HepG2 (cell line): ENCODE results near the gene PRKCZ. TPM values are rescaled to one million over a fixed set of nuclear protein-coding genes. Genes with fewer than 3 reads are reported as not detected.

ENCODE experiments used
- ATAC-seq: fragments of 200-7000 bp; cut with Tn5 transposase; 3 replicates; pipeline ENCODE4 v1.9.1; 2020; ENCODE audit warnings: mild to moderate bottlenecking, moderate library complexity
- BruUV-seq: library from RNA; stranded (reverse); fragments of 400-500 nt; replicated peaks from 2 replicates; lab custom pipeline; 2021; lab: Mats Ljungman, UMichigan
- CTCF ChIA-PET: fragments of 300-600 bp; formaldehyde crosslinking; extraction: SDS; loops from one replicate; lab custom pipeline; 2021; ENCODE audit warnings: low total read pairs, inconsistent platforms, low intra/inter-chr PET ratio; lab: Yijun Ruan, JAX
- POLR2A ChIA-PET: fragments of 350-600 bp; sonication (Branson Sonifier 250); formaldehyde crosslinking; loops from one replicate; lab custom pipeline; 2020; ENCODE audit warnings: antibody characterized with exemption, inconsistent platforms; lab: Yijun Ruan, JAX
- DNase-seq: peaks from one replicate; pipeline ENCODE4 v3.0.0-alpha.2; 2015; ENCODE audit warnings: low spot score
- FAIRE-seq: peaks from 3 replicates; lab custom pipeline; 2011; peaks lifted over from hg19 to GRCh38; lab: Jason Lieb, UNC
- H2AFZ ChIP-seq: one replicate; pipeline ENCODE4 v1.6.1; 2011; ENCODE audit warnings: low read length, inconsistent platforms
- H3K27ac ChIP-seq: fragments of 300-600 bp; 3 replicates; pipeline ENCODE4 v1.8.0; 2011; ENCODE audit warnings: mixed run types, mild to moderate bottlenecking, mixed read lengths, low read length, inconsistent platforms; ENCODE audit not compliant: insufficient read depth; ENCODE audit errors: extremely low read length
- H3K27me3 ChIP-seq, 2 experiments: fragments of 200-600 bp in 1 of 2; 2 replicates in 1 of 2; 3 replicates in 1 of 2; pipeline versions ENCODE4 v1.6.0 to v1.8.0; 2011; ENCODE audit warnings: low read length in 2 of 2, mild to moderate bottlenecking in 2 of 2, moderate library complexity in 2 of 2, inconsistent platforms in 1 of 2; ENCODE audit not compliant: insufficient read depth in 2 of 2, control insufficient read depth in 1 of 2
- H3K36me3 ChIP-seq, 2 experiments: fragments of 200-600 bp in 1 of 2; replicated peaks in 1 of 2; 2 replicates in 1 of 2; 3 replicates in 1 of 2; pipeline versions ENCODE4 v1.5.1 to v1.8.0; 2011; ENCODE audit warnings: low read length in 2 of 2, inconsistent platforms in 1 of 2; ENCODE audit not compliant: insufficient read depth in 2 of 2, control insufficient read depth in 1 of 2
- H3K4me1 ChIP-seq: 2 replicates; pipeline ENCODE4 v1.5.1; 2012; ENCODE audit warnings: low read length, inconsistent platforms; ENCODE audit not compliant: insufficient read depth
- H3K4me2 ChIP-seq: 2 replicates; pipeline ENCODE4 v1.6.0; 2011; ENCODE audit warnings: low read depth, low read length, inconsistent platforms
- H3K4me3 ChIP-seq, 3 experiments: fragments of 200-600 bp in 1 of 3; sonication (generic), shearing (Covaris generic) in 1 of 3; replicated peaks in 1 of 3; 2 replicates each; pipeline ENCODE4 v1.5.1; 2011 to 2016; ENCODE audit warnings: low read length in 3 of 3, inconsistent platforms in 2 of 3, low read depth in 2 of 3, mild to moderate bottlenecking in 2 of 3, control low read depth in 1 of 3, mixed read lengths in 1 of 3; ENCODE audit not compliant: insufficient read depth in 1 of 3
- H3K79me2 ChIP-seq: one replicate; pipeline ENCODE4 v1.6.1; 2011; ENCODE audit warnings: low read length, inconsistent platforms; ENCODE audit not compliant: insufficient read depth
- H3K9ac ChIP-seq: 2 replicates; pipeline ENCODE4 v1.6.0; 2011; ENCODE audit warnings: mild to moderate bottlenecking, low read depth, low read length, inconsistent platforms; ENCODE audit not compliant: insufficient read depth
- H3K9me3 ChIP-seq: 2 replicates; pipeline ENCODE4 v1.5.1; 2012; ENCODE audit warnings: mild to moderate bottlenecking, low read length
- H4K20me1 ChIP-seq: 2 replicates; pipeline ENCODE4 v1.6.0; 2011; ENCODE audit warnings: inconsistent platforms, mild to moderate bottlenecking, low read length, moderate library complexity; ENCODE audit not compliant: insufficient read depth
- AGO2 ChIP-seq: fragments of 200-400 bp; formaldehyde crosslinking; optimal IDR thresholded peaks from 2 replicates; pipeline ENCODE3; 2017; ENCODE audit warnings: mild to moderate bottlenecking, low read depth, low read length, moderate library complexity
- ARHGAP35 ChIP-seq: sonication (generic); formaldehyde crosslinking; IDR thresholded peaks from 2 replicates; pipeline ENCODE4 v1.9.0; 2022; ENCODE audit warnings: mild to moderate bottlenecking, inconsistent platforms, moderate library complexity, missing genetic modification reagents, borderline replicate concordance
- ATF7-NPFF ChIP-seq: sonication (generic); formaldehyde crosslinking; IDR thresholded peaks from 2 replicates; pipeline ENCODE4 v1.8.1; 2023; ENCODE audit warnings: mild to moderate bottlenecking, low read depth, missing genetic modification reagents, moderate library complexity
- CC2D1A ChIP-seq: sonication (generic); formaldehyde crosslinking; IDR thresholded peaks from 2 replicates; pipeline ENCODE4 v1.8.1; 2023; ENCODE audit warnings: mild to moderate bottlenecking, missing genetic modification reagents
- HES4 ChIP-seq: sonication (generic); formaldehyde crosslinking; IDR thresholded peaks from 2 replicates; pipeline ENCODE4 v1.9.0; 2021; ENCODE audit warnings: mild to moderate bottlenecking, missing genetic modification reagents, borderline replicate concordance
- IRF2 ChIP-seq: IDR thresholded peaks from 2 replicates; pipeline ENCODE4 v1.6.1; 2018; ENCODE audit warnings: missing genetic modification reagents, missing compliant biosample characterization
- MYNN ChIP-seq: sonication (generic); formaldehyde crosslinking; IDR thresholded peaks from 2 replicates; pipeline ENCODE4 v1.4.0; 2020; ENCODE audit warnings: mild to moderate bottlenecking, low read depth, missing genetic modification reagents
- SAP130 ChIP-seq: IDR thresholded peaks from 2 replicates; pipeline ENCODE4 v1.6.1; 2016; ENCODE audit warnings: low read depth
- SMC3 ChIP-seq: IDR thresholded peaks from 2 replicates; pipeline ENCODE4 v1.6.1; 2011; ENCODE audit warnings: low read length, improper control_type of control experiment
- ZFYVE20 ChIP-seq: sonication (generic); formaldehyde crosslinking; IDR thresholded peaks from 2 replicates; pipeline ENCODE4 v1.8.0; 2023; ENCODE audit warnings: low read depth, mild to moderate bottlenecking, moderate library complexity, missing genetic modification reagents, borderline replicate concordance
- ZMYM4 ChIP-seq: sonication (generic); formaldehyde crosslinking; IDR thresholded peaks from 2 replicates; pipeline ENCODE4 v1.8.1; 2023; ENCODE audit warnings: mild to moderate bottlenecking, missing genetic modification reagents
- ZNF317 ChIP-seq: sonication (generic); formaldehyde crosslinking; IDR thresholded peaks from 2 replicates; pipeline ENCODE4 v1.5.0; 2020; ENCODE audit warnings: mild to moderate bottlenecking, missing genetic modification reagents
- WGBS: methylation state at CpG from one replicate; pipeline ENCODE4 v1.1.6; 2017; ENCODE audit warnings: low lambda C conversion rate; 5-methylcytosine and 5-hydroxymethylcytosine counted together
- in situ Hi-C: cut with HindIII; loops from 2 replicates; pipeline ENCODE4 v1.10.0; 2017; ENCODE audit warnings: low pct_unique_long_range_greater_than_20kb; ENCODE audit not compliant: extremely low pct_ligation_motif_present
- intact Hi-C: fragments of 100-400 bp; cut with micrococcal nuclease; formaldehyde crosslinking; loops from one replicate; pipeline ENCODE4 v1.10.0; 2022; ENCODE audit not compliant: unreplicated experiment
- polyA plus RNA-seq, 8 experiments: library from polyadenylated mRNA; depleted of rRNA in 3 of 8; stranded (reverse) in 7 of 8; unstranded in 1 of 8; fragments of >200 nt; fragmentation: Illumina TruSeq in 4 of 8; extraction: Trizol in 4 of 8; gene quantifications; 2 replicates each; pipeline versions ENCODE4 v1.2.1 to v1.2.3, GENCODE V29; 2011 to 2016; ENCODE audit warnings: low read depth in 4 of 8, missing spikeins in 1 of 8, mixed read lengths in 1 of 8; ENCODE audit not compliant: insufficient read depth in 1 of 8
- total RNA-seq, 5 experiments: library from RNA; depleted of rRNA; stranded (reverse); fragments of >200 nt; fragmentation: Illumina TruSeq; extraction: Trizol; gene quantifications; 2 replicates each; pipeline ENCODE4 v1.2.3, GENCODE V29; 2016; ENCODE audit warnings: low read depth in 1 of 5
- TF ChIP-seq, protein P1 (sequence below): sonication (generic); IDR thresholded peaks from 2 replicates; pipeline ENCODE4 v1.6.1; 2016; ENCODE audit warnings: low read depth, borderline replicate concordance
- TF ChIP-seq, protein P2 (sequence below): sonication (generic); formaldehyde crosslinking; IDR thresholded peaks from 2 replicates; pipeline ENCODE4 v1.5.0; 2020; ENCODE audit warnings: missing genetic modification reagents, mild to moderate bottlenecking, borderline replicate concordance
- TF ChIP-seq, protein P3 (sequence below): sonication (generic); formaldehyde crosslinking; IDR thresholded peaks from 2 replicates; pipeline ENCODE4 v1.4.0; 2020; ENCODE audit warnings: missing genetic modification reagents, borderline replicate concordance

Gene PRKCZ
- total and polyA plus RNA-seq, 2 of the 13 experiments (the other 11 are each of a cell fraction or from before 2014, with no cell fraction given), result 34.7 to 85.2 TPM

DNA sequence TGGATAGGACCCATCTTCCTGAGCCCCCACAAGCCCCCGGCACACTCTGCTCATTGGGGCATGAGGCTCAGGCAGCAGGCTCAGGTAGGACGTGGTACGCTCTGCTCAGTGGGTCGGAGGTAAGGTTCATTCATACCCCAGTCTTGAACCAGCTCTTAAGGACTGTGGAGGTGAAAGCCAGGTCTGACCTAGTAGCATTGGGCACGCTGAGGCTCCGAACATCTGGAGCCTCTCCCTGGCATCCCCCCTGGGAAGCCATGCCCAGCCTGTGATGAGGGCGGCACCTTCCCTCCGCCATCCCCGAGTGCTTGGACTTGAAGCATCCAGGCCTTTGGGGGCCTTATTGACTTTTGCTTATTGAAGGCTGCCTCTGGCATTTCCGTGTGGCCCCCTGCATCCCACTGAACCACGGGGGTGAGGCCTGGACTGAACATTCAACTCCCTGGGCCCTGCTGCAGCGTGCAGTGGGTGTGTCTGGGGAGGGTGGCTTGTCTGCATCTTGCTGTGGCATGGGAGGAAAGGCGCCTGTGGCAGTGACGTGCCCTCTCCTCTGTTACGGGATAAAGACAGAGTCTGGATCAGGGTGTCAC, 94.4 kb downstream of the PRKCZ start:
- FAIRE-seq, result no peak
- CTCF ChIA-PET, result no interaction called here
- in situ Hi-C loops, result no loop called here

DNA sequence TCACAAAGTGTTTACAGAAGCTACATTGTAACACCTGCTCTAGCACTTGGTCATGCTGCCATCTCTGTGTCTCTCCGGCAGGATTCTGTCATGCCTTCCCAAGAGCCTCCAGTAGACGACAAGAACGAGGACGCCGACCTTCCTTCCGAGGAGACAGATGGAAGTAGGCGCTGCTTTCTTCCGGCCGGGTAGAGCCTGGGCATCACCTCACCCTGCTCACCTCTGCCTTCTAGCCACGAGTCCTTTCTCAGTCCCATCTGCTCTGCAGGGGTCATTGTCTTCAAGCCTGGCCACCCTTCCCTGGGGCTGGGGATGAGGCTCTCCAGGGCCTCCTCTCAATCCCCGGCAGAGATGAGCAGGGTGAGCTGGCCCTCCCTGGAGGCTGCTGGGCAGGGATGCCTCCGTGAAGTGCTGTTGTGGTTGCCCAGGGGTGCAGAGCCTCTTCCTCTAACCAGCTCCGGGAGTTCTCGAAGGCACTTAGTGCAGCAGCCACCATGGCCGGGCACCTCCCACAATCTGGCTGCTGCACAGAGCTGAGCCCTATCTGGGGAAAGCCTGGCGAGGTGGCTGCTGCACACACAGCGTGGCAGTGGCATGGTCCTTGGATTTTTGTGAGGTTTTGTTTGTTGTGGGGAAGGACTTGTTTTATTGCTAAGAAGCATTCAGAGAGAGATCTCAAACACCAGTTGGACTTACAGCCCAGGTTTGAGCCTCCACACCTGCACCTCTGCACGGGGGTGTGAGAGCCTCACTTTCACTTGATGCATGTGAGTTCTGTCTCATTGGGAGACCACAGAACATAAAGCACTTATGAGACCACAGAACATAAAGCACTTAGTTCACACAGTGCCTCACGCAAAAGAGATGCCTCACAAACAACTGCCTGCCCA, 96.0 kb downstream of the PRKCZ start:
- Histone ChIP-seq H3K4me1 (no peaks in the 10 kb centered on the region), H3K27me3 (no peaks in the 10 kb centered on the region), H3K79me2 (no peaks in the 10 kb centered on the region), H3K27ac (no peak overlapping the region), H3K9me3 (no peaks in the 10 kb centered on the region), H3K4me2 (no peak overlapping the region), H3K9ac (no peak overlapping the region), H4K20me1 (no peaks in the 10 kb centered on the region), H3K36me3 (peaks cover 21 to 55% of the 10 kb centered on the region in 2 experiments), H3K4me3 (no peak overlapping the region), H2AFZ (no peak overlapping the region)
- intact Hi-C loops (no loop called here), in situ Hi-C loops (no loop called here)
- ATAC-seq (no peak), DNase-seq (no peak), FAIRE-seq (no peak)
- no TSS peak for BruUV-seq
- CTCF ChIA-PET, result no interaction called here
- WGBS, result 99% methylated on average over 15 of the region's 19 CpGs
- POLR2A ChIA-PET, result no interaction called here
- TF ChIP-seq, protein P1, sequence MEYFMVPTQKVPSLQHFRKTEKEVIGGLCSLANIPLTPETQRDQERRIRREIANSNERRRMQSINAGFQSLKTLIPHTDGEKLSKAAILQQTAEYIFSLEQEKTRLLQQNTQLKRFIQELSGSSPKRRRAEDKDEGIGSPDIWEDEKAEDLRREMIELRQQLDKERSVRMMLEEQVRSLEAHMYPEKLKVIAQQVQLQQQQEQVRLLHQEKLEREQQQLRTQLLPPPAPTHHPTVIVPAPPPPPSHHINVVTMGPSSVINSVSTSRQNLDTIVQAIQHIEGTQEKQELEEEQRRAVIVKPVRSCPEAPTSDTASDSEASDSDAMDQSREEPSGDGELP, result no peak
- TF ChIP-seq ZMYM4 (CRISPR knock-in tag), result no peak
- no peak for TF ChIP-seq ARHGAP35 (CRISPR knock-in tag)
- no peak for TF ChIP-seq CC2D1A (CRISPR knock-in tag)
- TF ChIP-seq, protein P2, sequence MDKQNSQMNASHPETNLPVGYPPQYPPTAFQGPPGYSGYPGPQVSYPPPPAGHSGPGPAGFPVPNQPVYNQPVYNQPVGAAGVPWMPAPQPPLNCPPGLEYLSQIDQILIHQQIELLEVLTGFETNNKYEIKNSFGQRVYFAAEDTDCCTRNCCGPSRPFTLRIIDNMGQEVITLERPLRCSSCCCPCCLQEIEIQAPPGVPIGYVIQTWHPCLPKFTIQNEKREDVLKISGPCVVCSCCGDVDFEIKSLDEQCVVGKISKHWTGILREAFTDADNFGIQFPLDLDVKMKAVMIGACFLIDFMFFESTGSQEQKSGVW, result no peak
- TF ChIP-seq, protein P3, sequence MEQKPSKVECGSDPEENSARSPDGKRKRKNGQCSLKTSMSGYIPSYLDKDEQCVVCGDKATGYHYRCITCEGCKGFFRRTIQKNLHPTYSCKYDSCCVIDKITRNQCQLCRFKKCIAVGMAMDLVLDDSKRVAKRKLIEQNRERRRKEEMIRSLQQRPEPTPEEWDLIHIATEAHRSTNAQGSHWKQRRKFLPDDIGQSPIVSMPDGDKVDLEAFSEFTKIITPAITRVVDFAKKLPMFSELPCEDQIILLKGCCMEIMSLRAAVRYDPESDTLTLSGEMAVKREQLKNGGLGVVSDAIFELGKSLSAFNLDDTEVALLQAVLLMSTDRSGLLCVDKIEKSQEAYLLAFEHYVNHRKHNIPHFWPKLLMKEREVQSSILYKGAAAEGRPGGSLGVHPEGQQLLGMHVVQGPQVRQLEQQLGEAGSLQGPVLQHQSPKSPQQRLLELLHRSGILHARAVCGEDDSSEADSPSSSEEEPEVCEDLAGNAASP (CRISPR knock-in tag), result no peak
- TF ChIP-seq ZNF317 (CRISPR knock-in tag), result no peak
- no peak for TF ChIP-seq ZFYVE20 (CRISPR knock-in tag)
- no peak for TF ChIP-seq SAP130 (CRISPR knock-in tag)
- TF ChIP-seq IRF2, result no peak
- TF ChIP-seq SMC3, result no peak
- no peak for TF ChIP-seq MYNN (CRISPR knock-in tag)
- TF ChIP-seq HES4 (CRISPR knock-in tag), result no peak

More for the DNA sequence above, 94.4 kb downstream of the PRKCZ start:
- intact Hi-C loops, result no loop called here
- no TSS peak for BruUV-seq
- ATAC-seq (no peak), DNase-seq (no peak)
- H3K27ac ChIP-seq, result no peak overlapping the region
- POLR2A ChIA-PET, result no interaction called here
- H3K9me3 ChIP-seq, result no peaks in the 10 kb centered on the region
- peaks cover 18 to 44% of the 10 kb centered on the region in 2 experiments; a peak in 4 of 5 replicates for H3K36me3 ChIP-seq
- H2AFZ ChIP-seq, result no peak overlapping the region
- H3K4me2 ChIP-seq, result no peak overlapping the region
- no peak overlapping the region for H3K9ac ChIP-seq
- peaks cover 3% of the 10 kb centered on the region for H3K79me2 ChIP-seq
- H3K4me1 ChIP-seq, result peaks cover 7% of the 10 kb centered on the region
- no peak for TF ChIP-seq ATF7-NPFF (CRISPR knock-in tag)
- peak; percentile 49 for TF ChIP-seq AGO2
- TF ChIP-seq, all 625 proteins: peak for 1
- 96% methylated on average over 9 of the region's 15 CpGs for WGBS
- Histone ChIP-seq H3K4me3 (no peak overlapping the region), H4K20me1 (no peaks in the 10 kb centered on the region), H3K27me3 (no peaks in the 10 kb centered on the region)
